Memory B cell (primary cell): ENCODE results near the gene BBS9.
"Not testable (repeated sequence)": the region's sequence is repeated elsewhere in the genome, so short reads cannot be mapped to it uniquely, and the experiment has no call there.

Source experiments
- ATAC-seq: fragments of 150-1000 bp; cut with Tn5 transposase; 2 replicates; pipeline ENCODE4 v1.10.0; 2021; ENCODE audit warnings: low read depth, mild to moderate bottlenecking, moderate library complexity
- DNase-seq, 2 donors: peaks; one replicate each; pipeline ENCODE4 v3.0.0; 2022; ENCODE audit warnings: low spot score in 2 of 2
- H3K27ac Mint-ChIP-seq: one replicate; pipeline ENCODE4 v1.8.0; 2022; ENCODE audit warnings: mild to moderate bottlenecking, moderate library complexity, mixed read lengths
- H3K27me3 Mint-ChIP-seq: one replicate; pipeline ENCODE4 v1.8.0; 2022; ENCODE audit warnings: mixed read lengths
- H3K36me3 Mint-ChIP-seq: one replicate; pipeline ENCODE4 v1.8.0; 2022; ENCODE audit warnings: mild to moderate bottlenecking, mixed read lengths
- H3K4me1 Mint-ChIP-seq: one replicate; pipeline ENCODE4 v1.8.0; 2022; ENCODE audit warnings: mixed read lengths
- H3K4me3 Mint-ChIP-seq: one replicate; pipeline ENCODE4 v1.8.0; 2022; ENCODE audit warnings: mild to moderate bottlenecking, moderate library complexity, mixed read lengths
- H3K9me3 Mint-ChIP-seq: one replicate; pipeline ENCODE4 v1.8.0; 2022; ENCODE audit warnings: mixed read lengths

Gene BBS9

GRCh38 chr7:33477719-33478480 lies 348.5 kb downstream of the BBS9 start:
- DNase-seq (no peak), ATAC-seq (no peak)
- Mint-ChIP-seq H3K27me3 (no peaks in the 10 kb centered on the region), H3K9me3 (peaks cover 6% of the 10 kb centered on the region), H3K27ac (peak overlapping the region; percentile 0), H3K4me3 (no peak overlapping the region), H3K36me3 (peaks cover 15% of the 10 kb centered on the region), H3K4me1 (peaks cover 9% of the 10 kb centered on the region)

- H3K27ac Mint-ChIP-seq, H3K27me3 Mint-ChIP-seq, H3K4me3 Mint-ChIP-seq, H3K9me3 Mint-ChIP-seq, H3K4me1 Mint-ChIP-seq, ATAC-seq, DNase-seq: not testable (repeated sequence)
- peaks cover 14% of the 10 kb centered on the region for H3K36me3 Mint-ChIP-seq
These were observed 355.1 kb downstream of the BBS9 start for GRCh38 chr7:33484476-33484875.

GRCh38 chr7:33485747-33486493 lies 356.6 kb downstream of the BBS9 start:
- no peak for ATAC-seq
- peaks cover 9% of the 10 kb centered on the region for H3K4me1 Mint-ChIP-seq
- no peak for DNase-seq
- H3K4me3 Mint-ChIP-seq: no peak overlapping the region
- no peaks in the 10 kb centered on the region for H3K27me3 Mint-ChIP-seq
- no peak overlapping the region for H3K27ac Mint-ChIP-seq
- peaks cover 6% of the 10 kb centered on the region for H3K36me3 Mint-ChIP-seq
- peaks cover 1% of the 10 kb centered on the region for H3K9me3 Mint-ChIP-seq

- no peaks in the 10 kb centered on the region for H3K27me3 Mint-ChIP-seq
- peaks cover 8% of the 10 kb centered on the region for H3K36me3 Mint-ChIP-seq
- peaks cover 9% of the 10 kb centered on the region for H3K4me1 Mint-ChIP-seq
- H3K27ac Mint-ChIP-seq: no peak overlapping the region
- H3K4me3 Mint-ChIP-seq: no peak overlapping the region
- no peaks in the 10 kb centered on the region for H3K9me3 Mint-ChIP-seq
- ATAC-seq (no peak), DNase-seq (no peak)
These were observed 357.3 kb downstream of the BBS9 start for GRCh38 chr7:33486633-33487032.

GRCh38 chr7:33487998-33488682 lies 358.8 kb downstream of the BBS9 start:
- H3K27me3 Mint-ChIP-seq: no peaks in the 10 kb centered on the region

GRCh38 chr7:33494474-33494873 lies 365.1 kb downstream of the BBS9 start:
- no peak overlapping the region for H3K4me3 Mint-ChIP-seq
- ATAC-seq (no peak), DNase-seq (no peak)
- no peaks in the 10 kb centered on the region for H3K27me3 Mint-ChIP-seq
- peaks cover 7% of the 10 kb centered on the region for H3K36me3 Mint-ChIP-seq
- no peaks in the 10 kb centered on the region for H3K9me3 Mint-ChIP-seq
- H3K4me1 Mint-ChIP-seq: no peaks in the 10 kb centered on the region
- no peak overlapping the region for H3K27ac Mint-ChIP-seq

More at GRCh38 chr7:33487998-33488682, 358.8 kb downstream of the BBS9 start:
- DNase-seq: no peak
- H3K9me3 Mint-ChIP-seq: no peaks in the 10 kb centered on the region
- ATAC-seq: peak; percentile 85
- peaks cover 9% of the 10 kb centered on the region for H3K4me1 Mint-ChIP-seq
- H3K36me3 Mint-ChIP-seq: peaks cover 12% of the 10 kb centered on the region
- H3K4me3 Mint-ChIP-seq: no peak overlapping the region
- H3K27ac Mint-ChIP-seq: peak overlapping the region; percentile 54

GRCh38 chr7:33495207-33495606 lies 365.8 kb downstream of the BBS9 start:
- Mint-ChIP-seq H3K4me3 (no peak overlapping the region), H3K36me3 (peaks cover 7% of the 10 kb centered on the region), H3K4me1 (no peaks in the 10 kb centered on the region), H3K9me3 (no peaks in the 10 kb centered on the region), H3K27me3 (no peaks in the 10 kb centered on the region), H3K27ac (no peak overlapping the region)
- DNase-seq (no peak), ATAC-seq (no peak)

GRCh38 chr7:33497051-33497450 lies 367.7 kb downstream of the BBS9 start:
- Mint-ChIP-seq H3K4me3 (no peak overlapping the region), H3K9me3 (no peaks in the 10 kb centered on the region), H3K4me1 (no peaks in the 10 kb centered on the region), H3K36me3 (peaks cover 5% of the 10 kb centered on the region), H3K27ac (no peak overlapping the region), H3K27me3 (no peaks in the 10 kb centered on the region)
- DNase-seq (no peak), ATAC-seq (no peak)

- H3K4me3 Mint-ChIP-seq: no peak overlapping the region
- H3K27ac Mint-ChIP-seq: no peak overlapping the region
- ATAC-seq: no peak
- no peaks in the 10 kb centered on the region for H3K9me3 Mint-ChIP-seq
- no peaks in the 10 kb centered on the region for H3K4me1 Mint-ChIP-seq
- DNase-seq: no peak
- H3K36me3 Mint-ChIP-seq: peaks cover 2% of the 10 kb centered on the region
- H3K27me3 Mint-ChIP-seq: no peaks in the 10 kb centered on the region
These were observed 371.6 kb downstream of the BBS9 start for GRCh38 chr7:33500703-33501701.

GRCh38 chr7:33503014-33503413 lies 373.6 kb downstream of the BBS9 start:
- no peaks in the 10 kb centered on the region for H3K9me3 Mint-ChIP-seq
- H3K36me3 Mint-ChIP-seq: peaks cover 4% of the 10 kb centered on the region
- H3K27me3 Mint-ChIP-seq: no peaks in the 10 kb centered on the region
- H3K27ac Mint-ChIP-seq: no peak overlapping the region
- H3K4me1 Mint-ChIP-seq: no peaks in the 10 kb centered on the region
- DNase-seq: no peak
- ATAC-seq: no peak
- no peak overlapping the region for H3K4me3 Mint-ChIP-seq

- Mint-ChIP-seq H3K4me1 (no peaks in the 10 kb centered on the region), H3K9me3 (no peaks in the 10 kb centered on the region), H3K4me3 (no peak overlapping the region), H3K27ac (no peak overlapping the region), H3K36me3 (peaks cover 8% of the 10 kb centered on the region), H3K27me3 (no peaks in the 10 kb centered on the region)
- no peak for DNase-seq
- ATAC-seq: no peak
These were observed 374.4 kb downstream of the BBS9 start for GRCh38 chr7:33503736-33504135.

- H3K27me3 Mint-ChIP-seq: no peaks in the 10 kb centered on the region
- H3K4me1 Mint-ChIP-seq: no peaks in the 10 kb centered on the region
- no peak overlapping the region for H3K27ac Mint-ChIP-seq
- H3K36me3 Mint-ChIP-seq: peaks cover 8% of the 10 kb centered on the region
- H3K9me3 Mint-ChIP-seq: no peaks in the 10 kb centered on the region
- no peak overlapping the region for H3K4me3 Mint-ChIP-seq
- no peak for DNase-seq
- no peak for ATAC-seq
These were observed 374.9 kb downstream of the BBS9 start for GRCh38 chr7:33504266-33504665.

GRCh38 chr7:33509206-33509605 lies 379.8 kb downstream of the BBS9 start:
- no peak for DNase-seq
- no peak for ATAC-seq
- no peak overlapping the region for H3K4me3 Mint-ChIP-seq
- H3K27me3 Mint-ChIP-seq: no peaks in the 10 kb centered on the region
- no peaks in the 10 kb centered on the region for H3K4me1 Mint-ChIP-seq
- no peak overlapping the region for H3K27ac Mint-ChIP-seq
- H3K36me3 Mint-ChIP-seq: peaks cover 10% of the 10 kb centered on the region
- no peaks in the 10 kb centered on the region for H3K9me3 Mint-ChIP-seq
